ENCODE results near the gene NEO1.

NEO1 gene

DNA sequence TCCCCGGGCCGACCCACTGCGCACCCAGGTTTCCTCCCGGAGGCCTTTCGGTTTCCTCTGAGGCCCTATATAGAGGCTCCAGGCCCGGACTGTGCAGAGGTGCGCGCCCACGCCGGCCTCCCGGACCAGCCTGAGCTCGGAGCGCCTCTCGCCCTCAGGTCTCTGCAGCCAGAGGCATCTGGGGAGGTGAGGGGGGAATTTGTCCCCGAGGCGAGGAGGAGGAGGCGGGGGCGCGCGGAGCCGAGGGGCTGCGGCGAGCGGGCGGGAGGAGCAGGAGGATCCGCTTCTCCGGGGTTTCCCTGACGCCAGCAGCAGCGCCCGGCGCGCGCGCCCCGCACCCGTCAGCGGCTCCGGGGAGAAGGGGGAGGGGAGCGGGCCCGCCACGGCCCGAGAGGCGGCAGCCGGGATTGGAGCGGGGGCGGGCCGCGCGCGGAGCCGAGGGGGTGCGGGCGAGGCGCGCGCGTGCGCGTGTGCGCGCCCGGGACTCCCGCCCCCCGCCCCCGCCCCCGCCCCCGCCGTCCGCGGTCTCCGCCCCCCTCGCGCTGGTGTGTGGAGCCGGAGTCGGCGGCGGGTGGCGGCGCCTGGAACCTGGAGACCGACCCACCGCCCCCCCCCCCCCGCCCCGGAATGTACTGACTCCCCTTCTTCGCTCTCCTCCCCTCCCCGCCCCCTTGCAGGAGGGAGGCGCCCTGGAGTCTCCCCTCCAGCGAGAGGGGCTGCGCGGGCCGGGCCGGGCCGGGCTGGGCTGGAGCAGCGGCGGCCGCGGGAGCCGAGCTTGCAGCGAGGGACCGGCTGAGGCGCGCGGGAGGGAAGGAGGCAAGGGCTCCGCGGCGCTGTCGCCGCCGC is at the start of gene NEO1:
NEO1 (plus strand) TSS at position 657 of the 846 bp plus-strand sequence. CDS start 213 bp downstream, outside the sequence.
- TF ChIP-seq CTCF (IDR thresholded peaks at IDR 0.05; ENCODE audit: low read depth, low read length, missing control alignments) = no peak
- peaks cover 2% of the 10 kb centered on the region for H3K27me3 ChIP-seq (replicated peaks)
- no peak within 1 kb of the TSS for H3K27ac ChIP-seq
- in situ Hi-C loops (cut with HindIII; ENCODE audit: low pct_ligation_motif_present, low sequenced_read_pairs) = no loop called here
- DNase-seq = peak; percentile 45
- peak within 1 kb of the TSS; percentile 76 for H3K4me3 ChIP-seq (ENCODE audit: low read depth, low read length)
- no peaks in the 10 kb centered on the region for H3K36me3 ChIP-seq (replicated peaks)

DNA sequence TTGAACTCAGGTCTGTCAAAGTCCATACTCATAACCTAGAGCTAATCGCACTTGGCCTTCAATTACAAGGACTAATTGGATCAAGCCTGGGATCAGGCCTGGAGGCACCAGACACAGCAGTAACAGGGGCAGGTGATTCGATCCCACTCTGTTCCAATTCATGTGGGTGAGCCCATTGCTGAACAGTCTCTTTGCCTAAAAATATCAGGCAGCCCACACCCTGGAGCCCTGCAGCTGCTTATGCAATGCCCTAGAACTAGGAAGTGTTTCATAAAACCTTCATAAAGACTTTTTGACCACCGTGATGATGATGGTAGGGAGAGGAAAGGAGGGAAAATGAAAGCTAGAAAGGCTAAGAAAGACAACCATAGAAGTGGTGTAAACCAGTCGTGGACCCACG is 47.8 kb upstream of the NEO1 start:
- no peaks in the 10 kb centered on the region for H3K27me3 ChIP-seq (replicated peaks)
- H3K36me3 ChIP-seq (replicated peaks) = no peaks in the 10 kb centered on the region
- in situ Hi-C loops (cut with HindIII; ENCODE audit: low pct_ligation_motif_present, low sequenced_read_pairs) = no loop called here

GRCh38 chr15:73005032-73005431 is 47.2 kb upstream of the NEO1 start:
- no peak for DNase-seq
- Histone ChIP-seq H3K36me3 (replicated peaks) (no peaks in the 10 kb centered on the region), H3K4me3 (ENCODE audit: low read depth, low read length) (no peak overlapping the region), H3K27me3 (replicated peaks) (no peaks in the 10 kb centered on the region), H3K27ac (no peak overlapping the region)
- no peak for TF ChIP-seq CTCF (IDR thresholded peaks at IDR 0.05; ENCODE audit: low read depth, low read length, missing control alignments)
- in situ Hi-C loops (cut with HindIII; ENCODE audit: low pct_ligation_motif_present, low sequenced_read_pairs) = no loop called here

More for the DNA sequence above, 47.8 kb upstream of the NEO1 start:
- Histone ChIP-seq H3K27ac (no peak overlapping the region), H3K4me3 (ENCODE audit: low read depth, low read length) (no peak overlapping the region)
- DNase-seq = no peak
- TF ChIP-seq CTCF (IDR thresholded peaks at IDR 0.05; ENCODE audit: low read depth, low read length, missing control alignments) = no peak

- in situ Hi-C loops (cut with HindIII; ENCODE audit: low pct_ligation_motif_present, low sequenced_read_pairs) = no loop called here
- H3K27ac ChIP-seq = no peak overlapping the region
- no peak for DNase-seq
- no peak overlapping the region for H3K4me3 ChIP-seq (ENCODE audit: low read depth, low read length)
- no peaks in the 10 kb centered on the region for H3K27me3 ChIP-seq (replicated peaks)
- H3K36me3 ChIP-seq (replicated peaks) = no peaks in the 10 kb centered on the region
- no peak for TF ChIP-seq CTCF (IDR thresholded peaks at IDR 0.05; ENCODE audit: low read depth, low read length, missing control alignments)
Measured at GRCh38 chr15:73005446-73005845, 46.8 kb upstream of the NEO1 start.

- Histone ChIP-seq H3K27me3 (replicated peaks) (no peaks in the 10 kb centered on the region), H3K27ac (no peak overlapping the region), H3K4me3 (ENCODE audit: low read depth, low read length) (no peak overlapping the region), H3K36me3 (replicated peaks) (no peaks in the 10 kb centered on the region)
- TF ChIP-seq CTCF (IDR thresholded peaks at IDR 0.05; ENCODE audit: low read depth, low read length, missing control alignments) = no peak
- no peak for DNase-seq
- in situ Hi-C loops (cut with HindIII; ENCODE audit: low pct_ligation_motif_present, low sequenced_read_pairs) = no loop called here
Measured at GRCh38 chr15:73006523-73006922, 45.7 kb upstream of the NEO1 start.
